ENCODE measurements around the gene TTC12.
A peak's percentile ranks its signal among the peaks of the same experiment; 100 is the strongest.

Gene TTC12

DNA sequence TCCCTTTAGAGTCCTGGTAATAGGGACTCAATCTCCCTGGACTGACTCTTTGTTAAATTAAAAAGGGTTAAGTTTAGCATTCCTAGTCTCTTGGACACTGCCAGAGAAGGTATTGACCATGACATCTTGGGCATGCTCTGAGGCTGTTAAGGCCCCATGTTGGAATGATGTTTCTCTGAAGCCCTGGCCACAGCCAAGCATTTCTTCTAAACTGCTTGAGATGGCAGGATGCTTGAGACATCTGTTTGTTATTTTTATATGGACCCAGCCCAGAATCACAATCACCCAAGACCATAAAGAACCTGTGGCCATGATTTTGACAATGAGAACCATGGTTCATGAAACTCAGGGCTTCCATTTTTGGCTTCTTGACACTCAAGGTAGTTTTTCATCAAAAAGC, 67.7 kb downstream of the TTC12 start:
- Histone ChIP-seq H3K27ac (ENCODE audit: poor library complexity, severe bottlenecking) (no peak overlapping the region), H3K4me3 (ENCODE audit: severe bottlenecking) (no peak overlapping the region), H3K36me3 (ENCODE audit: low read depth) (no peaks in the 10 kb centered on the region), H3K4me1 (ENCODE audit: insufficient read depth, poor library complexity, severe bottlenecking) (peaks cover 42% of the 10 kb centered on the region), H3K27me3 (ENCODE audit: insufficient read depth, poor library complexity, severe bottlenecking) (no peaks in the 10 kb centered on the region), H3K9me3 (ENCODE audit: severe bottlenecking) (no peaks in the 10 kb centered on the region)
- ATAC-seq (ENCODE audit: low read depth) (no peak), DNase-seq (ENCODE audit: low spot score) (no peak)
- TF ChIP-seq, protein P1, sequence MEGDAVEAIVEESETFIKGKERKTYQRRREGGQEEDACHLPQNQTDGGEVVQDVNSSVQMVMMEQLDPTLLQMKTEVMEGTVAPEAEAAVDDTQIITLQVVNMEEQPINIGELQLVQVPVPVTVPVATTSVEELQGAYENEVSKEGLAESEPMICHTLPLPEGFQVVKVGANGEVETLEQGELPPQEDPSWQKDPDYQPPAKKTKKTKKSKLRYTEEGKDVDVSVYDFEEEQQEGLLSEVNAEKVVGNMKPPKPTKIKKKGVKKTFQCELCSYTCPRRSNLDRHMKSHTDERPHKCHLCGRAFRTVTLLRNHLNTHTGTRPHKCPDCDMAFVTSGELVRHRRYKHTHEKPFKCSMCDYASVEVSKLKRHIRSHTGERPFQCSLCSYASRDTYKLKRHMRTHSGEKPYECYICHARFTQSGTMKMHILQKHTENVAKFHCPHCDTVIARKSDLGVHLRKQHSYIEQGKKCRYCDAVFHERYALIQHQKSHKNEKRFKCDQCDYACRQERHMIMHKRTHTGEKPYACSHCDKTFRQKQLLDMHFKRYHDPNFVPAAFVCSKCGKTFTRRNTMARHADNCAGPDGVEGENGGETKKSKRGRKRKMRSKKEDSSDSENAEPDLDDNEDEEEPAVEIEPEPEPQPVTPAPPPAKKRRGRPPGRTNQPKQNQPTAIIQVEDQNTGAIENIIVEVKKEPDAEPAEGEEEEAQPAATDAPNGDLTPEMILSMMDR (IDR thresholded peaks at IDR 0.05; ENCODE audit: poor library complexity, severe bottlenecking), result no peak

DNA sequence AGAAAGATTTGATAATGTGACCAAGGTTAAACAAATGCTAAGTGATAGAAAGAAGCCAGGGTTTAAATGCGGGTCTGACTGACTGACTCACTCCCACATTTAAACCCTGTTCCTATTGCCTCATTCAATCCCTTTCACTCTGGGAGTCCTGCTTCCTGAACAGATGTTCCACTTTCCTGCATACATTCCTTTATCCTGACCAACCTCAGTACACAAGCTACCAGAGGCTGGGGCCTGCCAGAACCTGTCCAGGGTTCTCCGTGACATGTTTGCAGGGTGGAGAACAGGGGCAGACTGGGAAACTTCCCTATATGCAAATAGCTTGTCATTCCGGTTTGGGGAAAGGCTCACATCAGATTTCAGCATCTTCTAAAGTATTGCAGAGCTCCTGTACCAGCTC, 70.2 kb downstream of the TTC12 start:
- TF ChIP-seq, protein P1 (IDR thresholded peaks at IDR 0.05; ENCODE audit: poor library complexity, severe bottlenecking), result no peak
- ATAC-seq (ENCODE audit: low read depth), result peak; percentile 98

DNA sequence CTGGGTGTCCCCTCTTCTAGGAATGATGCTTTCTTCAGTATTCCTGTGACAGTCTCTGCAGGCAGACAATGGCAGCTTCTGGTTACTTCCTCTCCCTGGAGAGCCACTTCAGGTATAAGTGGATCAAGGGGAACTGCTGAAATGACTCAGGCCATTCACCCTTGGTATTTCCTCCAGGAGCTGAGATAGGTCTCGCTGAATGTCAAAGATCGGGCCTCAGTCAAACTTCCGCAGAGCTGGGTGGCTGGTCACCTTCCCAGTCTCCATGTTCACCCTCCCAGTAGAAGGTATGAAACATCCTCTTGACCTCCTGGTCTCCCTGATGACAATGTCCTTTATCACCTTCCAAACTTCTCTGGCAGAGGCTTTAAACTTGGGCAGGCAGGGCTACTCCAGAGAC, 71.4 kb downstream of the TTC12 start:
- Histone ChIP-seq H3K27ac (ENCODE audit: poor library complexity, severe bottlenecking) (peak overlapping the region; percentile 91), H3K9me3 (ENCODE audit: severe bottlenecking) (no peaks in the 10 kb centered on the region), H3K36me3 (ENCODE audit: low read depth) (no peaks in the 10 kb centered on the region), H3K4me3 (ENCODE audit: severe bottlenecking) (no peak overlapping the region), H3K4me1 (ENCODE audit: insufficient read depth, poor library complexity, severe bottlenecking) (peaks cover 26% of the 10 kb centered on the region), H3K27me3 (ENCODE audit: insufficient read depth, poor library complexity, severe bottlenecking) (no peaks in the 10 kb centered on the region)
- ATAC-seq (ENCODE audit: low read depth) (no peak), DNase-seq (ENCODE audit: low spot score) (no peak)
- TF ChIP-seq, protein P1 (IDR thresholded peaks at IDR 0.05; ENCODE audit: poor library complexity, severe bottlenecking), result no peak

More for the DNA sequence above, 70.2 kb downstream of the TTC12 start:
- peak; percentile 96 for DNase-seq (ENCODE audit: low spot score)
- no peak overlapping the region for H3K4me3 ChIP-seq (ENCODE audit: severe bottlenecking)
- no peaks in the 10 kb centered on the region for H3K9me3 ChIP-seq (ENCODE audit: severe bottlenecking)
- H3K4me1 ChIP-seq (ENCODE audit: insufficient read depth, poor library complexity, severe bottlenecking), result peaks cover 26% of the 10 kb centered on the region
- peak overlapping the region; percentile 91 for H3K27ac ChIP-seq (ENCODE audit: poor library complexity, severe bottlenecking)
- no peaks in the 10 kb centered on the region for H3K36me3 ChIP-seq (ENCODE audit: low read depth)
- H3K27me3 ChIP-seq (ENCODE audit: insufficient read depth, poor library complexity, severe bottlenecking), result no peaks in the 10 kb centered on the region

DNA sequence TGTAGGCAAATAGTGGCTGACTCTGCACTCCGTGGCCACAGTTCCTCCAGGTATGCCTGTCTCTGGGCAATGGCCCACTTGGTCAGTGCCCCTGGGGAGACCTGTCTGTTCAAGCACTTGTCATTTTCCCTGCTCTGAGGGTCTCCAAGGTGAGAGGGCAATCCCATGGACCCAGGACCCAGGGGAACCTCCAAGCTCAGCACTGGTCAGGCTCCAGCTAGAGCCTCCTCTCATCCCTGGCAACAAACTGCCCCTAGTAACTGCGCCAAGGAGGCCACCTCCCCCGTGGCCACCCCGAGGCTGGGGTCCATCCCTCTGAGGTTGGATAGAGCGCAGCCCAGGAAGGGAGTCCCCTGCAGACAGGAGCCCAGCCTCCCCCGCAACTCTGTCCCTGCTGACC, 72.5 kb downstream of the TTC12 start:
- no peak overlapping the region for H3K4me3 ChIP-seq (ENCODE audit: severe bottlenecking)
- no peaks in the 10 kb centered on the region for H3K27me3 ChIP-seq (ENCODE audit: insufficient read depth, poor library complexity, severe bottlenecking)
- DNase-seq (ENCODE audit: low spot score) (no peak), ATAC-seq (ENCODE audit: low read depth) (no peak)
- no peaks in the 10 kb centered on the region for H3K36me3 ChIP-seq (ENCODE audit: low read depth)
- H3K27ac ChIP-seq (ENCODE audit: poor library complexity, severe bottlenecking), result no peak overlapping the region
- TF ChIP-seq, protein P1 (IDR thresholded peaks at IDR 0.05; ENCODE audit: poor library complexity, severe bottlenecking), result no peak
- H3K9me3 ChIP-seq (ENCODE audit: severe bottlenecking), result no peaks in the 10 kb centered on the region
- peaks cover 26% of the 10 kb centered on the region for H3K4me1 ChIP-seq (ENCODE audit: insufficient read depth, poor library complexity, severe bottlenecking)

DNA sequence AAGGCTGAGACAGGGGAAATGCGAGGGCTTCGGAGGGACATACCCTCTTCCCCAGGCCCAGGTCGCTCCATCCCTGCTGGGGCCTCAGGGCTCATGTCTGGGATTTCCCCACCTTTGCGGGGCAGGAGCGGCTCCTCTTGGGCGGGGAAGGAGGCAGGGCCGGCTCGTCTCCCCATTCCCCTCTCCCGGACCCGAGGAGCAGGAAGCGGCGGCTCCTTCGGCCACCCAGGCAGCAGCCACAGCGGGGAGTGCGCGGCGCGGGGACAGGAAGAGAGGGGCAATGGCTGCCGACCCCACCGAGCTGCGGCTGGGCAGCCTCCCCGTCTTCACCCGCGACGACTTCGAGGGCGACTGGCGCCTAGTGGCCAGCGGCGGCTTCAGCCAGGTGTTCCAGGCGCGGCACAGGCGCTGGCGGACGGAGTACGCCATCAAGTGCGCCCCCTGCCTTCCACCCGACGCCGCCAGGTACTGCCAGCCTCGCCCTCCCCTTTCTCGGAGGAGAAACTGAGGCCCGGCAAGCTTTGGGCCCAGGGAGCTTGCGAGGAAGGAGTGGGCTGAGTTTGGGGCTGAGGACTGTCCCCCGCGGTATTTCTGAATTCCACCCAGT, 73.3 kb downstream of the TTC12 start, which contains the start of gene ANKK1:
Gene ANKK1 (plus strand): TSS at position 175 of the 607 bp plus-strand sequence. CDS start 106 bp downstream, at position 281.
- TF ChIP-seq, protein P1 (IDR thresholded peaks at IDR 0.05; ENCODE audit: poor library complexity, severe bottlenecking), result no peak
- no peaks in the 10 kb centered on the region for H3K27me3 ChIP-seq (ENCODE audit: insufficient read depth, poor library complexity, severe bottlenecking)
- H3K4me3 ChIP-seq (ENCODE audit: severe bottlenecking), result no peak within 1 kb of the TSS
- H3K36me3 ChIP-seq (ENCODE audit: low read depth), result no peaks in the 10 kb centered on the region
- H3K9me3 ChIP-seq (ENCODE audit: severe bottlenecking), result no peaks in the 10 kb centered on the region
- H3K4me1 ChIP-seq (ENCODE audit: insufficient read depth, poor library complexity, severe bottlenecking), result peaks cover 26% of the 10 kb centered on the region
- H3K27ac ChIP-seq (ENCODE audit: poor library complexity, severe bottlenecking), result no peak within 1 kb of the TSS
- DNase-seq (ENCODE audit: low spot score), result no peak
- ATAC-seq (ENCODE audit: low read depth), result no peak

All from RWPE2 (cell line).